ENCODE results near the gene GARIN5B. TPM values are rescaled to one million over a fixed set of nuclear protein-coding genes. Genes with fewer than 3 reads are reported as not detected.

The GARIN5B gene
- total and polyA plus RNA-seq, 2 of the 4 experiments (the other 2 are of a cell fraction) = not detected

GRCh38 chr19:55353803-55354697, 9.0 kb downstream of the GARIN5B start:
- H3K56ac ChIP-seq (ENCODE audit: extremely low read depth, insufficient read depth, low read length) = no peak overlapping the region
- peaks cover 43% of the 10 kb centered on the region for H3K27me3 ChIP-seq (ENCODE audit: control insufficient read depth, insufficient read depth, low read length)
- H2BK120ac ChIP-seq (ENCODE audit: low read depth, low read length) = no peak overlapping the region
- intact Hi-C loops (cut with micrococcal nuclease) = no loop called here
- no peak overlapping the region for H3K23ac ChIP-seq (ENCODE audit: low read depth, low read length)
- H2BK5ac ChIP-seq (ENCODE audit: low read depth, low read length, poor library complexity, severe bottlenecking) = no peak overlapping the region
- H3K4ac ChIP-seq (ENCODE audit: low read depth, low read length) = no peak overlapping the region
- no peak overlapping the region for H4K5ac ChIP-seq (ENCODE audit: low read depth, low read length)
- H4K20me1 ChIP-seq (ENCODE audit: insufficient read depth, low read length) = peaks cover 7% of the 10 kb centered on the region; the same call in 1 of the 2 replicates
- no peak overlapping the region; the same call in 2 of the 3 replicates for H2BK15ac ChIP-seq (ENCODE audit: low read depth, low read length)
- DNase-seq = peak; percentile 43
- no peak overlapping the region for H2AK9ac ChIP-seq (replicated peaks; ENCODE audit: low read depth, low read length, poor library complexity)
- no peak overlapping the region for H2AK5ac ChIP-seq (ENCODE audit: low read depth, low read length)
- H3K4me3 ChIP-seq (ENCODE audit: insufficient read depth, low read depth, low read length) = peak overlapping the region; percentile 65
- no TSS peak for BruUV-seq (replicated peaks)
- H4K8ac ChIP-seq (ENCODE audit: low read depth in 2 of 2, low read length in 2 of 2) = peak overlapping the region in 1 of 2 experiments; percentile 50; a peak in 1 of 4 replicates
- H3K14ac ChIP-seq (replicated peaks; ENCODE audit: low read depth, low read length) = no peak overlapping the region; the same call in 1 of the 2 replicates
- CTCF ChIA-PET = no interaction called here
- ATAC-seq (ENCODE audit: low read depth) = peak; percentile 99
- 0 out of 2 replicates have a peak overlapping the region, but pooled peaks have one; percentile 7 for H3K9ac ChIP-seq (ENCODE audit: low read depth, low read length)
- no peaks in the 10 kb centered on the region for H3K9me3 ChIP-seq (ENCODE audit: control insufficient read depth, insufficient read depth, low read length)
- no peak overlapping the region; the same call in 1 of the 2 replicates for H3K18ac ChIP-seq (ENCODE audit: low read depth, low read length)
- peak overlapping the region; percentile 21; the same call in 1 of the 2 replicates for H3K27ac ChIP-seq (ENCODE audit: insufficient read depth, low read length)
- peak overlapping the region; percentile 34; the same call in 1 of the 2 replicates for H4K91ac ChIP-seq (ENCODE audit: insufficient read depth, low read depth, low read length)
- in situ Hi-C loops (cut with MboI; ENCODE audit: low sequenced_read_pairs) = no loop called here
- no peak for TF ChIP-seq SMC3 (IDR thresholded peaks at IDR 0.05; ENCODE audit: low read depth, low read length)
- 0 out of 2 replicates have a peak, but pooled peaks have one; percentile 15 for TF ChIP-seq MXI1 (IDR thresholded peaks at IDR 0.05; ENCODE audit: borderline replicate concordance, low read depth, low read length)
- no peak overlapping the region for H2BK20ac ChIP-seq (ENCODE audit: low read depth, low read length)
- peak overlapping the region; percentile 86 for H3K4me2 ChIP-seq (ENCODE audit: low read depth, low read length)
- 0% methylated on average over 23 of the region's 72 CpGs; no CpG with 5 or more reads in 1 of the 2 experiments for WGBS, 2 experiments (ENCODE audit: extremely low coverage in 2 of 2, insufficient read length in 1 of 2)
- H3K9me1 ChIP-seq (ENCODE audit: insufficient read depth, low read length) = no peaks in the 10 kb centered on the region
- peak overlapping the region; percentile 93 for H2AFZ ChIP-seq (replicated peaks; ENCODE audit: low read length, poor library complexity)
- H3K4me1 ChIP-seq (ENCODE audit: control insufficient read depth, insufficient read depth, low read length) = peaks cover 5% of the 10 kb centered on the region; the same call in 1 of the 2 replicates
- dilution Hi-C loops (cut with HindIII; ENCODE audit: low sequenced_read_pairs, unreplicated experiment) = no loop called here
- H3K36me3 ChIP-seq (ENCODE audit: control insufficient read depth, insufficient read depth, low read length) = no peaks in the 10 kb centered on the region
- POLR2A ChIA-PET (ENCODE audit: unreplicated experiment) = no interaction called here
- H3K79me1 ChIP-seq (ENCODE audit: low read depth in 1 of 2, low read length in 2 of 2) = no peaks in the 10 kb centered on the region
